Transverse colon (tissue), 4 donors: Measurements from ENCODE around the gene GRIA3. TPM values are rescaled to one million over a fixed set of nuclear protein-coding genes. Genes with fewer than 3 reads are reported as not detected.

Experiments
- DNase-seq: peaks from one replicate; pipeline ENCODE4 v3.0.0-alpha.2; 2019
- H3K27ac ChIP-seq, 4 donors: fragments of 200-600 bp; sonication (generic); 2 replicates each; pipeline ENCODE4 v1.5.1; 2016 to 2018; ENCODE audit warnings: inconsistent platforms in 4 of 4
- H3K27me3 ChIP-seq: fragments of 200-600 bp; sonication (generic); 2 replicates; pipeline ENCODE4 v1.5.1; 2017; ENCODE audit warnings: inconsistent platforms
- H3K36me3 ChIP-seq, 4 donors: fragments of 200-600 bp; sonication (generic); 2 replicates each; pipeline ENCODE4 v1.5.1; 2017 to 2019; ENCODE audit warnings: inconsistent platforms in 4 of 4
- H3K4me1 ChIP-seq, 4 donors: fragments of 200-600 bp; sonication (generic); 2 replicates each; pipeline ENCODE4 v1.5.1; 2017 to 2020; ENCODE audit warnings: inconsistent platforms in 4 of 4
- H3K4me3 ChIP-seq, 4 donors: fragments of 200-600 bp; sonication (generic); 1 replicate in 1 of 4; 2 replicates in 3 of 4; pipeline versions ENCODE4 v1.5.1 to v1.6.1; 2017 to 2019; ENCODE audit warnings: inconsistent platforms in 4 of 4
- H3K9me3 ChIP-seq, 2 donors: fragments of 200-600 bp; sonication (generic); 2 replicates each; pipeline ENCODE4 v1.5.1; 2017 to 2019; ENCODE audit warnings: inconsistent platforms in 2 of 2
- EP300 ChIP-seq: sonication (generic); formaldehyde crosslinking; IDR thresholded peaks from one replicate; pipeline ENCODE4 v1.6.1; 2017; ENCODE audit warnings: antibody characterized with exemption, low read depth
- POLR2A ChIP-seq: fragments of 450-650 bp; IDR thresholded peaks from one replicate; pipeline ENCODE4 v1.6.1; 2016; ENCODE audit warnings: antibody characterized with exemption, mild to moderate bottlenecking, moderate library complexity
- POLR2AphosphoS5 ChIP-seq, 3 donors: sonication (generic); formaldehyde crosslinking; IDR thresholded peaks; one replicate each; pipeline ENCODE4 v1.6.1; 2016; ENCODE audit warnings: antibody characterized with exemption in 3 of 3
- WGBS, 2 donors: methylation state at CpG; one replicate each; pipeline ENCODE4 v1.1.5; 2018; ENCODE audit warnings: low coverage in 1 of 2; 5-methylcytosine and 5-hydroxymethylcytosine counted together
- in situ Hi-C, 4 donors: fragments of 200-750 bp; cut with MboI; loops; one replicate each; pipeline versions ENCODE4 v1.15.0 to v1.15.1; 2017; ENCODE audit warnings: low sequenced_read_pairs in 3 of 4, low pct_ligation_motif_present in 1 of 4, low pct_unique_long_range_greater_than_20kb in 1 of 4
- intact Hi-C: fragments of 100-400 bp; cut with DNase I; formaldehyde crosslinking; loops from one replicate; pipeline ENCODE4 v1.15.1; 2023; ENCODE audit warnings: low total_unique reads
- total RNA-seq, 4 donors: library from RNA; depleted of rRNA; stranded (reverse); fragments of >200 nt; gene quantifications; one replicate each; pipeline ENCODE4 v1.1.0, GENCODE V29; 2016
- TF ChIP-seq, protein P1 (sequence below), 5 experiments: fragments of 200-600 bp in 3 of 5; fragments of 450-650 bp in 2 of 5; sonication (generic) in 3 of 5; IDR thresholded peaks; 1 replicate in 2 of 5; 2 replicates in 3 of 5; pipeline ENCODE4 v1.5.1; 2016 to 2017; ENCODE audit warnings: antibody characterized with exemption in 5 of 5, inconsistent platforms in 3 of 5, mild to moderate bottlenecking in 2 of 5, moderate library complexity in 1 of 5

GRIA3 gene
- total RNA-seq, 4 donors from 2014 or later = 0.40 to 1.1 (median 0.68) TPM; not detected in 1

DNA sequence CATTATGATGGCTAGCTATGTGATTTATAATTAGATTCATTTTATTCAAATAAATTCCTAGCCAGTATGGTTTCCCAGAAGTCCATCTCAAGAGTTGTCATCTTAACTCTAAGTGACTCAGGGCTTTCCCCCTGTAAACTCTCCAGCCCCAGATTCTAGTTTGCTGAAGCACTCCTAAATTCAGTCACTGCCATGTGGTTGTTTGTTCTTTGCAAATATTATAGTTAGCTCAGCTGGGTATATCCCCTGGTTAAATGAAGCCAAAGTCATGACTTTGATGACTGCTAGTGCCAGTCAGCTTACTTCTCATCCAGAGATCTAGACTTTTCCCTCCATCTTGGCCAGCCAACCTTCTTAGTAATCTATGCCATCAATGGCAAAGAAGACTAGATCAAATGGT is 126.0 kb downstream of the GRIA3 start:
- Histone ChIP-seq H3K9me3 (no peaks in the 10 kb centered on the region), H3K27ac (no peak overlapping the region), H3K36me3 (no peaks in the 10 kb centered on the region), H3K4me3 (no peak overlapping the region), H3K27me3 (no peaks in the 10 kb centered on the region), H3K4me1 (no peaks in the 10 kb centered on the region)
- in situ Hi-C loops = no loop called here
- intact Hi-C loops = no loop called here
- DNase-seq = no peak
- TF ChIP-seq EP300 = no peak

DNA sequence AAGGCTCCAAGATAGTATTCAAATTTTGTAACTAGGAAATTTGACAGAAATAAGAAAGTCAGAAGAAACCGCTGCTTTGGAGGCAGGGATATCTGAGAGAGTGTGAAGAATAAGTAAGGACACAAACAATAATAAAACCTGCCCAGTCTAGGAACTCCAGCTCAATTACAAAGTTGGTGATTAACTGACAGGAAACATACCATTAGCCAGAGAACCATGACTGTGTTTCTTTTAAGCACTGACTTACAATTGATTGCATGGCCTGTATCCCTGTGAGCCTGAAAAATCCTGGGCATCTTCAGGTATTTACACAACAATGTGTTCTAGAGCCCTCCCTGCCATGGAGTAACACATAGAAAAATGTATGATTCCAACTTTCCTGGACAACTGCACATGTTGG is 127.4 kb downstream of the GRIA3 start:
- H3K27me3 ChIP-seq = no peaks in the 10 kb centered on the region
- in situ Hi-C loops (no loop called here), intact Hi-C loops (no loop called here)
- no peak overlapping the region for H3K4me3 ChIP-seq
- no peaks in the 10 kb centered on the region for H3K4me1 ChIP-seq
- TF ChIP-seq POLR2AphosphoS5 (IDR thresholded peaks at IDR 0.05) = no peak
- no peak for TF ChIP-seq POLR2A
- no peak for TF ChIP-seq EP300
- TF ChIP-seq, protein P1, sequence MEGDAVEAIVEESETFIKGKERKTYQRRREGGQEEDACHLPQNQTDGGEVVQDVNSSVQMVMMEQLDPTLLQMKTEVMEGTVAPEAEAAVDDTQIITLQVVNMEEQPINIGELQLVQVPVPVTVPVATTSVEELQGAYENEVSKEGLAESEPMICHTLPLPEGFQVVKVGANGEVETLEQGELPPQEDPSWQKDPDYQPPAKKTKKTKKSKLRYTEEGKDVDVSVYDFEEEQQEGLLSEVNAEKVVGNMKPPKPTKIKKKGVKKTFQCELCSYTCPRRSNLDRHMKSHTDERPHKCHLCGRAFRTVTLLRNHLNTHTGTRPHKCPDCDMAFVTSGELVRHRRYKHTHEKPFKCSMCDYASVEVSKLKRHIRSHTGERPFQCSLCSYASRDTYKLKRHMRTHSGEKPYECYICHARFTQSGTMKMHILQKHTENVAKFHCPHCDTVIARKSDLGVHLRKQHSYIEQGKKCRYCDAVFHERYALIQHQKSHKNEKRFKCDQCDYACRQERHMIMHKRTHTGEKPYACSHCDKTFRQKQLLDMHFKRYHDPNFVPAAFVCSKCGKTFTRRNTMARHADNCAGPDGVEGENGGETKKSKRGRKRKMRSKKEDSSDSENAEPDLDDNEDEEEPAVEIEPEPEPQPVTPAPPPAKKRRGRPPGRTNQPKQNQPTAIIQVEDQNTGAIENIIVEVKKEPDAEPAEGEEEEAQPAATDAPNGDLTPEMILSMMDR (IDR thresholded peaks at IDR 0.05) = no peak
- no peak overlapping the region for H3K27ac ChIP-seq
- H3K36me3 ChIP-seq = no peaks in the 10 kb centered on the region
- no peaks in the 10 kb centered on the region for H3K9me3 ChIP-seq
- DNase-seq = no peak
- 86 to 94% methylated on average over 1 of the region's 1 CpG for WGBS, 2 donors

GRCh38 chrX:123313486-123313885 is 129.4 kb downstream of the GRIA3 start:
- Histone ChIP-seq H3K36me3 (no peaks in the 10 kb centered on the region), H3K9me3 (no peaks in the 10 kb centered on the region), H3K4me3 (no peak overlapping the region), H3K27me3 (no peaks in the 10 kb centered on the region), H3K4me1 (no peaks in the 10 kb centered on the region), H3K27ac (no peak overlapping the region)
- TF ChIP-seq, protein P1 (IDR thresholded peaks at IDR 0.05) = no peak
- TF ChIP-seq EP300 (no peak), POLR2AphosphoS5 (IDR thresholded peaks at IDR 0.05) (no peak)
- in situ Hi-C loops (no loop called here), intact Hi-C loops (no loop called here)
- DNase-seq = no peak

DNA sequence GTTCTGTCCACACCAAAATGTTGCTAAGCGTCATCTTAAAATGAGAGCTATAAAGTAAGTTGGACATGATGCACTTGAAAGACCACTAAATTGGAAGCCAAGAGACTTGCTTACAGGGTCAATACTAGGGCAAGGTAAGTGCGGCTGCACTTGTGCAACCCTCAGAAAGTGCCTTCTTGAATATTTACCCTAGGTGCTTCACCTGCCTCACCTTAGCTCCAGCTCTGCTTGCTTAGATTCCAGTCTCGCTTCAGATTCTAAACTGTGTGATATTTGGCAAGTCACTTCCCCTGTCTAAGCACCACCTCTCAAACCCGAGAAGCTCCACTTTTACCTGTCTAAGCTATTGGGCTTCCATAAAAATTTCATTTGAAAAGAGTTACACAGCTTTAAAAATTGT is 136.5 kb downstream of the GRIA3 start:
- intact Hi-C loops = no loop called here
- in situ Hi-C loops = no loop called here
- Histone ChIP-seq H3K9me3 (no peaks in the 10 kb centered on the region), H3K36me3 (no peaks in the 10 kb centered on the region), H3K27ac (no peak overlapping the region), H3K4me3 (no peak overlapping the region), H3K27me3 (no peaks in the 10 kb centered on the region), H3K4me1 (no peaks in the 10 kb centered on the region)
- 80% methylated on average over 2 to 4 of the region's 4 CpGs for WGBS, 2 donors
- no peak for DNase-seq
- TF ChIP-seq, protein P1 (IDR thresholded peaks at IDR 0.05) = no peak
- TF ChIP-seq POLR2AphosphoS5 (IDR thresholded peaks at IDR 0.05) = no peak
- TF ChIP-seq POLR2A = no peak
- no peak for TF ChIP-seq EP300

DNA sequence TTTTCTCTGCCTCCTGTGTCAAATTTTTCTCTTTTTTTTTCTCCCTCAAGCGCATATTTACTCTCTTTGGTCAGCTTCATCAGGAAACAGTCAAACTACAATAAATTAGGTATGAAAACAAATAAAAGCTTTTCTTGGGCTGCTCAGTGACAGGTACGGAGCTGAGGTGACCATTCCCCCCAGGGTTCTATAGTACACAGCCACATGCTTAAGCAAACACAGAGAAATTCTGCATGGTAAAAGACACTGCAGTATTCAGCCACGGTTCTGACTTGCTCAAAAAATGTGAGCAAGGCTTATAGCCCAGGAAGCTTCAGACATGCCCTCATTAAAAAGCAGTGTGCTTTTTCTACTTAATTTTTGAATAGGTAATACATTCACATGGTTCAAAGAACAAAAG is 138.5 kb downstream of the GRIA3 start:
- H3K27me3 ChIP-seq = no peaks in the 10 kb centered on the region
- no peak for TF ChIP-seq EP300
- TF ChIP-seq, protein P1 (IDR thresholded peaks at IDR 0.05) = no peak
- no peak for TF ChIP-seq POLR2A
- no peak for TF ChIP-seq POLR2AphosphoS5 (IDR thresholded peaks at IDR 0.05)
- no peak overlapping the region for H3K27ac ChIP-seq
- no peaks in the 10 kb centered on the region for H3K9me3 ChIP-seq
- in situ Hi-C loops = no loop called here
- H3K4me3 ChIP-seq = no peak overlapping the region
- intact Hi-C loops = no loop called here
- no peak for DNase-seq
- WGBS, 2 donors = 56% methylated on average over 3 of the region's 3 CpGs; no CpG with 5 or more reads in 1 of the 2 donors
- H3K4me1 ChIP-seq = no peaks in the 10 kb centered on the region
- H3K36me3 ChIP-seq = no peaks in the 10 kb centered on the region
